AG20443 (cell line): ENCODE data around the gene MBP.
"Not testable (repeated sequence)": the region's sequence is repeated elsewhere in the genome, so short reads cannot be mapped to it uniquely, and the experiment has no call there.

Experiments used
- DNase-seq: peaks from one replicate; pipeline ENCODE4 v3.0.0; 2012; ENCODE audit warnings: low spot score, mixed read lengths

The MBP gene

DNA sequence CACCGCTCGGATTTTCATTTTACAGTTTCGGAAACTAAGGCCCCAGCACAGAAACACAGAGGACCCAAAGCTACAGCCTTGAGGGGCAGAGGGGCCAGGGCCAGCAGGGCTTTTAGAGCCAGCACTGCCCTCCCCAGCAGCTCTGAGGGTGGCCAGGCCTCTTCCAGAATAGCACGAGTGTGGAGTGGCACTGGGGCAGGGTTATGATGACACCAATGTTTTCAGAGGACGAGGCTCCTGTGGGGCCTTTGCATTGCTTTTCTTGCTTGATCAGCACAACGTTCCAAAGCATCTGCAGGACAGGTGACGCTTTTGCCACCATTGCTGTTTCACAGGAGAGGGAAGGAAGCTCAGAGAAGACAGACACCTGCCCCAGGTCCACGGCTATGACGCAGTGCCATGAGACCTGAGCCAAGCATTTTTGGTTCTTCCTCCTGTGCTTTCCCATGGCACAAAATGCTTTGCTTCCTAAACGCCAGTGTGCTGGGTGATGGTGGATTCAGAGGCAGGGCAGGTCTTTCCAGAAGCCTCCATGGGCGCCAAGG is 126.9 kb downstream of the MBP start:
- no peak for DNase-seq

GRCh38 chr18:77004555-77005380 is 127.8 kb downstream of the MBP start:
- no peak for DNase-seq

DNA sequence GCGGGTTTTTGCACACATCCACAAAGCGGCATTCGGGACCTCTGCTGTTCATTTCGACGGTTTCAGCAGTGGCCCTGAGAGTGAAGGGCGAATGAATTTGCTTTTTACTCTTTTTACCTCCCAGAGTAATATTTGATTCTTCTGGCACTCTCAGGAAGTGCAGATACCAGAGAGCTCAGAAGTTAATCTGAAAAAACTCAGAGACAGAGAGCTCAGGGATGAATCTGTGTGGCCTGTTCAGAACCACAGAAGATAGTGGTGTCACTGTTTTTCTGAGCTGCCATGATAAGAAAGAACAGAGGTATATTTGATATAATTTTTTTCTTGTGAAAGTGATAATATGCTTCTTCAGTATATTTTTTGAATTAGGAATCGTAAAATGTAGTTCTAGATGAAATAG is 129.3 kb downstream of the MBP start:
- DNase-seq: no peak

DNA sequence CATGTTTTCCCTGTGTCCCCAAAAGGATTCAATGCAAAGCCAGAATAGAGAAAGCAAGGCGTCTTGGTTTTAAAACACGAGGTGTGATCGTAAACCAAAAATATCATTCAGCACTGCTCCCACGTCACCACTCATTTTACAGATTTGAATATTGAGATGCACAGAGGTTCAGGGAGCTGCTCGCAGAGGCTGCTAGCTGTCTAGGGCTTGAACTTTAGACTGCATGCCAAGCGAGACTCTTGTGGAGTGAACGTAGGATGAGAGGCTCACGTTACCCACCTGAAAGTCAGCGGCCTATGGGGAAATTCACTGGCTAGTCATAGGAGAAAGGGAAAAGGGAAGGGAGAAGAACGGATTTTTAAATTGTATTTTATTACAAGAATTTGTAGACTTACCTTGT is 130.1 kb downstream of the MBP start:
- no peak for DNase-seq

DNA sequence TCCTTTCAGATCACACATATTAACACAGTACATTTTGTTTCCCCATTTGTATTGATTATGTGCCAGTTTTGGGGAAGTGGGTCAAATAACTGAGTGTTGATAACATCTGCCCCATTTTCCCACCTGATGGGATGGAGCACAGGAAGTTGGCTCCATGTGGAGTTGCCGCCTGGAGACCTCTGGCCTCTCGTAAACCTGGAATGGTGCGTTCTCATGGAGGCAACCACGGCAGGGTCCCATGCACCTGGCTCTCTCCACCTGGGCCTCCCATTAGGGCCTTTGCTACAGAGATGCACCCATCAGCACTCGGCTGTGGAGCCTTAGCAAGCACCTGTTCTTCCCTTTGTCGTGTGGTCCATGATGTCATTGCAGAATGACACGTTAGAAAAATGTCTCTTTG is 130.6 kb downstream of the MBP start:
- no peak for DNase-seq

DNA sequence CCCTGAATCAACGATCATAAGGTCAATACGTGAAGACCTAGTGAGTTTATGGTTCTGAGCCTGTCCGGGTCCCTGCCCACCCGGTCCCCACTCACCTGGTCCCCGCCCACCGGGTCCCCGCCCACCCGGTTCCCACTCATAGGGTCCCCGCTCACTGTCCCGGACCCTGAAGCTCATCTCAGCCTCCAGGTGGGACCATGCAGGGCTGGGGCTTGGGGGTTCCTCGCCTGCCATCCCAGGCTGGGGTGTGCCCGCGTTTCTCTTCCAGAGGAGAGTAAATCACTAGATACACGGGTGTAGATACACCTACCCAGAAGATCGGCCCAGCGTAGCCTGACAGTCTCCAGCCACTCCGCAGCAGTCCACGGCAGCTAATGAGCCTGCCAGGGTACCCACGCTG is 131.5 kb downstream of the MBP start:
- no peak for DNase-seq

DNA sequence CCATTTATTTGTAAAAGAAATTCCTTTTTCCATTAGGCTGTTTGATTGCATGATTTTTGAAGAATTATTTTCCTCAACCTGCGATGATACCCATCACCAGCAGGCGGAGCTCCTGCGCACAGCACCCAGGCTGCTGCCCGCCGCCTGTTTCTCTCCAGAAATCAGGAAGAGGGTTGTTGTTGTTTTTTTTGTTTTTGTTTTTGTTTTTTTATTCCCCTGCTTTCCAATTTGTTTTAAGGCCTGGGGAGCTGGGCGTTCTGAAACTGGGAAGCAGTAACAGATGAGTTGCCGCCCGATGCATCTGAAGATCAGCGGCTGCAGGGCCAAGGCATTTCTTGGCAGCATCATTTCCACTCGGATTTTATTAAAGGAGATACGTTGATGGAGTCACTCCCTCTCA is 132.1 kb downstream of the MBP start:
- DNase-seq: peak; percentile 81

DNA sequence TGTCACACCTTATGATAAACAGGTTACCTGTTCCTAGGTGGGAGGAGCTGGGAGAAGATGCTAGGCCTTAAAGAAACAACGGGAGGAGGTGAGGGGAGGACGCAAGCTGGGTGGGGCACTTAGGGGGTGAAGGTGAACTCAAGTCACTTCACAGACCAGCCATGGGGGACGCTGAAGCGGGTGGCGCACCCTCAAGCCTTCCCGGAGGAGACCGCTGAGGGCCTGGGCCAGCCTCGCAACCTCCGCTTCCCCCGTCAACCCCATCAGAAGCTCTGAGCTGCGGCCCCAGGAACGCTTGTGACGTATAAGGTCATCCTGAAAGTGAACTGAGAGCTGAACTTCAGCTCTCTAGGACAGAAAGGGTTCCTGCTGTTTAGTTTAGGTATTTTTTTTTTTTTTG is 133.5 kb downstream of the MBP start:
- DNase-seq: no peak

GRCh38 chr18:76997951-76998808 is 134.4 kb downstream of the MBP start:
- DNase-seq: no peak

- no peak for DNase-seq
Measured at GRCh38 chr18:76996429-76996828, 136.2 kb downstream of the MBP start.

DNA sequence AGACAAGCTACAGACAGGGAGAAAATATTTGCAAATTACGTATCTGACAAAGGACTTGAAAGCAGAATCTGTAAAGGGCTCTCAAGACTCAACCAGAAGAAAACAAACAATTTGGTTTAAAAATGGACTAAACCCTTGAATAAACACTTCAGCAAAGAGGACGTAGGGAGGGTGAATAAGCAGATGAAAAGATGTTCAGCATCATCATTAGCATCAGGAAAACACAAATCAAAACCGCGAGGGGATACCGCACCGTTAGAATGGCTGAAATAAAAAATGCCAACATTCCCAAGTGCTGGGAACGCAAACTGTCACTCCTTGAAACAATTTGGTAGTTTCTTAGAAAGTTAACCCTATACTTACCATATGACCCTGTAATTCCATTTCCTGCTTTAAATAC is 136.7 kb downstream of the MBP start:
- no peak for DNase-seq

GRCh38 chr18:76994086-76994654 is 138.4 kb downstream of the MBP start:
- no peak for DNase-seq

DNA sequence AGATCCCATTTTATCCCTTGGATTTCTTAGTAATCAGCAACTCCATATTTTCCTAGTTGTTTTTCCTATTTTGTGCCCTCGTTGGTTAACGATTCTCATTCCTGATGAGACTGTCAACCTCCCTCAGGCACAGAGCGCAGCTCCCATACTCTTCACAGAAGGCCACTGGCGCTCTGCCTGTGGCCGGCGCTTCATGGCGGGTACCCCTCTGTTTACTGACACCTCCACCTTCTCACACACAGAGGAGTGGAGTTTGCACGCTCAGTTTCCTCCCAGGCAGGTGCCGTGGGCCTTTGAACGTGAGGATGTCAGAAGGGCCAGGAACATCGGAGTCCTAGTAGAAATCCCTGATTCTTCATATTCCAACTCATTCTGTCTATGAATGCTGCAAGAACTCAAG is 139.0 kb downstream of the MBP start:
- DNase-seq: no peak

- no peak for DNase-seq
Measured at GRCh38 chr18:76993085-76993382, 139.5 kb downstream of the MBP start.

DNA sequence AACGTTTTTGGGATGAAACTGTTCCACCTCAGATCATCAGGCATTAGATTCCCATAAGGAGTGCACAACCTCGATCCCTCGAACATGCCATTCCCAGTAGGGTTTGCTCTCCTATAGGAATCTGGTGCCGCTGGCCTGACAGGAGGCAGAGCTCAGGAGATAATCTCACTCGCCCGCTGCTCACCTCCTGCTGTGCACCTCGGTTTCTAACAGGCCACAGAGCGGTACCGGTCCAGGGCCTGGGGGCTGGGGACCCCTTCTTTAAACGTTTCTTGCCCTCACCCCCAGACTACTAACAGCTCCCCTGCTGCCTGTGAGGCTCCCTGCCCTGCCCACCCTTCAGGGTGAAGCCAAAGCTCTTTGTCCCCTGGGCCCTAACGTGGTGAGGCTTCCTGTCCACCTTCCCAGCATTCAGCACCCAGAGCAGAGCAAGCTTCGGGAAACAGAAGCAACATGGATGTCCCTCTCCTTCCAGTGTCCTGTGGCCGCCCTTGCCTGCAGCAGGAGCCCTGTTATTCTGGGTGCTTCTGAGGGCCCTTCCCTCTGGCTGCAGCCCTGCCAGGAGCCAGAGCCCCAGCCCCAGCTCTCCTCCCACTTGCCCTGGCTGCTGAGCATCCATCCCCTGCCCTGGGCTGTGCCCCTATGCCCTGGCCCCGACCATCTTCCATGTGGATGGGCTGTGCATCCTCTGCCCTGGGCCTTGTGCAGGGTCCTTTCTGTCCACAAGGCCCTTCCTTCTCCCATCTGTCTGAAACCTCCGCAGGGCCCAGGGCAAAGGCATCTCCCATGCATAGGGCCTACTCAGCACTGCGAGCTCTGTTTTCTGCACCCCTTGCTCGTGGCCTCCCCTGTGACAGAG is 140.1 kb downstream of the MBP start:
- no peak for DNase-seq

- no peak for DNase-seq
Measured at GRCh38 chr18:76991021-76991688, 141.4 kb downstream of the MBP start.

- DNase-seq: not testable (repeated sequence)
Measured at GRCh38 chr18:76990343-76991020, 142.1 kb downstream of the MBP start.

GRCh38 chr18:76989647-76990190 is 142.9 kb downstream of the MBP start:
- no peak for DNase-seq

DNA sequence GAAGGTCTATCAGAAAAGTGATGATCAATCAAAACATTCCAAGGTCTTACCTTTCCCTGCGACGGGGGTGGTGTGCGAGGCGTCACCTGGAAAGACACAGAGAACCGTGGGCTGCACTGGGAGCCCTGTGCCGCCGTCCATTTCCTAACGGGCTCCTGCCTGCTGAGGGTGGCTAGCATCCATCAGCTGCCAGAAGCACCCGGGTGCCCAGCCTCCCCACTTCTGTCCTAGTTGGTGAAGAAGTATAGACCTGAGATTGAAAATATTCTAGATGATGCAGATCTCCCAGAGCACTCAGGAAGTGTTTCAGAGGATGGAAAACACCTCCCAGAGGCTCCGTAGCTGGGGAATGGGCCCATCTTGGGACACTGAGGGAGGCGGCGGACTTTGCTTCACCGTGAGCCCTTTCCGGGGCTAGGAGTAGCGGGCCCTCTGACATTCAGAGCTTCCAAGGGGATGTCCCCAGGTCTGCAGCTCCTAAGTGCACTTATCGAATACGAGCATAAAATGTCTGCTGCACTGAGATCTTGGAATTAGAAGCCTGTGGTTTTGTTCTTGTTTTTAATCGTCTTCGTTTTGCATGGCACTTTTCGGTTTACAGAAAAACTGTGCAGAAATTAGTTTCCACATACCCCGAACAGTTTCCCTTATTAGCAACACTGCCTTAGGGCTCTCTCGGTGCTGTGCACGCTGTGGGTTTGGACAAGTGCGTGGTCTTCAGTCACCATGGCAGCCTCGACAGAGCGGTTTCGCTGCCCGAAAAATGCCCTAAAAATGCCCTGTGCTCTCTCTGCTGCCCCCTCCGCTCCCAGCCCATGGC is 143.5 kb downstream of the MBP start:
- DNase-seq: no peak
